Stimulated activated CD4-positive, alpha-beta T cell treated with anti-CD3 and anti-CD28 coated beads, Interleukin-2, amount 100 ng/mL, for 24 hours (primary cell): Measurements from ENCODE around the gene PTCD3.

ENCODE experiments used
- DNase-seq, 2 donors: peaks; one replicate each; pipeline ENCODE4 v3.0.0-alpha.2; 2020

The PTCD3 gene

GRCh38 chr2:86147793-86148192 lies 41.8 kb downstream of the PTCD3 start:
- no peak for DNase-seq

GRCh38 chr2:86150502-86150901 lies 44.5 kb downstream of the PTCD3 start:
- DNase-seq, result no peak

- no peak for DNase-seq
These were observed 51.0 kb downstream of the PTCD3 start for GRCh38 chr2:86157009-86157556.

- no peak for DNase-seq
These were observed 52.3 kb downstream of the PTCD3 start for GRCh38 chr2:86158286-86158685.

- no peak for DNase-seq
These were observed 54.3 kb downstream of the PTCD3 start for GRCh38 chr2:86160156-86160952.

- DNase-seq, result no peak
These were observed 64.4 kb downstream of the PTCD3 start for GRCh38 chr2:86170449-86170848.

- DNase-seq, result no peak
These were observed 65.3 kb downstream of the PTCD3 start for GRCh38 chr2:86171295-86171694.

GRCh38 chr2:86172610-86173009 lies 66.6 kb downstream of the PTCD3 start:
- no peak for DNase-seq

- DNase-seq, result no peak
These were observed 68.4 kb downstream of the PTCD3 start for GRCh38 chr2:86174445-86174844.

- no peak for DNase-seq
These were observed 69.8 kb downstream of the PTCD3 start for GRCh38 chr2:86175828-86176227.

- no peak for DNase-seq
These were observed 70.6 kb downstream of the PTCD3 start for GRCh38 chr2:86176597-86176996.

GRCh38 chr2:86185517-86186212 lies 79.6 kb downstream of the PTCD3 start:
- no peak for DNase-seq

- DNase-seq, result no peak
These were observed 80.4 kb downstream of the PTCD3 start for GRCh38 chr2:86186431-86186830.

GRCh38 chr2:86189782-86190416 lies 83.9 kb downstream of the PTCD3 start:
- no peak for DNase-seq
